HG03439 (cell line): Measurements from ENCODE around the gene SH3GL3.

Experiments used
- ATAC-seq: cut with Tn5 transposase; IDR thresholded peaks from one replicate; pipeline ENCODE4 v1.9.1; 2021; ENCODE audit warnings: mild to moderate bottlenecking, moderate library complexity; ENCODE audit not compliant: unreplicated experiment

Gene SH3GL3

GRCh38 chr15:83462026-83462425, 14.9 kb downstream of the SH3GL3 start:
- no peak for ATAC-seq

DNA sequence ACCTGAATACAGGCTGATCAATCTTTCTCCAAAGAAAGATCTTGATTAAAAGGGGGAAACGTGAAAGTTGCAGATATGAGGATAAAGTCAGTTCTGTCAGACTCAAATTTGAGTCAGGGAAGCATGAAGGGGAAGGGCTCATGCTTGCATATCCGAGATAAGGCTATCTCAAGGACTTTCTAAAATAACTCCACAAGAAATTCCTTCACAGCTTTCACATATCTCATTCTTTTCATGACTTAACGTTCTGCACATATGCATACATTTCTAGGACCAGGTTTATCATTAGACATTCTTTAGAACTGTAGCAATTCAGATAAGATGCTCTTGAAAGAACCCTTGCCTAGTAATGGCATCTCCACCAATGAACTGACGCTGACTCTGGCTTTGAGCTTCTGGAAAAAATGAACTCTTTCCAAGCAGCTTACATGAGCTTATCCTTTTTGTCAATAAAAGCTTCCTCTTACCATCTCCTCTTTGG, 15.9 kb downstream of the SH3GL3 start:
- no peak for ATAC-seq

DNA sequence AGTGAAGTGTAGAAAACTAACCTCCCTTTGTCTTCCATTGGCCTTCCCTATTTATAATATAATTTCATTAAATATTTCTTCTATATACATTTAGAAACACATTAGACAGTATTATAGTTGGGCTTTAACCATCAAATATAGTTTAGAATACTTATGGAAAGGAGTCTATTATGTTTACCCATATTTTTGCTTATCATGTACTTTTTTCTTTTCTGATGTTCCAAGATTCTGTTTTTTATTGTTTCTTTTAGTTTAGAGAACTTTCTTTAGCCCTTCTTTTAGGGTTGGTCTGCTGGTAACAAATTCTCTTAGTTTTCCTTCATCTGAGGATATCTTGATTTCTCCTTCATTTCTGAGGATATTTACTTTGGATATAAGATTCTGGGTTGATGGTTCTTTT, 23.7 kb downstream of the SH3GL3 start:
- no peak for ATAC-seq

DNA sequence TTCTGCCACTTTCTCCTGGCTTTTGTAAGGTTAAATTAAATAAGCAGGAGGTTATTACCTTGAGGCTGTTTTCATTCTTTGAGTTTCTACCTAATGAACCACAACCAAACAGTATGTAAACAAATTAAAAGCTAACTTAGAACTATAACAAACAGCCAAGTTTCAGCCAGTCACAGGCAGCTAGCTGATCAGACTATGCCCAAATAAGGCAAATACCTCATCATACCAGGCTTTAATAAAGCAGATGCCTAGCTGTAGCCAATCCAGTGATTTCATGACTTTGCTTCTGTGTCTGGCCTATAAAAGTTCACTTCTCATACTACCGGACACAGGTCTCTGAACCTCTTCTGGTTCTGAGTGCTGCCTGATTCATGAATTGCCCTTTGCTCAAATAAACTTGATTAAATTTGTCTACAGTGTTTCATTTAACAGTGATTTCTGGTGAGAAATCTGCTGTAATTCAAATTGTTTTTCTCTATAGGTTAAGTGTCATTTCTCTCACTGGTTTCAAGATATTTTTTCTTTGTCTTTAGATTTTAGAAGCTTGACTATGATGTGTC, 24.2 kb downstream of the SH3GL3 start:
- no peak for ATAC-seq

GRCh38 chr15:83472151-83472550, 25.0 kb downstream of the SH3GL3 start:
- ATAC-seq = no peak

DNA sequence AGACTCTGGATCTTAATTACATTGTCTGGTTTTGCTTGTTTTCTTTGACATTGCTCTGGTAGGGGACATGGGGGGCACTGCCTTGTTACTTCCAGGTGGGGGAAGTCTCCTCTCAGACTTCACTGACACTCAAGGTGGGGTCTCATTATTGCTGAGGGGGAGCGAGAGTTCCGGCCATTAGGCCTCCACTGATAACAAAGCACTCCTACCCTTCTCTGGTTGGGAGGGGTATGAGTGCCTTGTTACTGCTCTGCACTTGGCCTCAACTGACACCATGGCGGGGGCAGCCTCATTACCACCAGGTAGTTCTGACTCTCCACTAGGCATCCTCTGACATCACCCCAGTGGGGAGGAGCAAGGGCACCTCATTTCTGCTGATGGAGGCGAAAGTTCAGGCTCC, 25.7 kb downstream of the SH3GL3 start:
- no peak for ATAC-seq

DNA sequence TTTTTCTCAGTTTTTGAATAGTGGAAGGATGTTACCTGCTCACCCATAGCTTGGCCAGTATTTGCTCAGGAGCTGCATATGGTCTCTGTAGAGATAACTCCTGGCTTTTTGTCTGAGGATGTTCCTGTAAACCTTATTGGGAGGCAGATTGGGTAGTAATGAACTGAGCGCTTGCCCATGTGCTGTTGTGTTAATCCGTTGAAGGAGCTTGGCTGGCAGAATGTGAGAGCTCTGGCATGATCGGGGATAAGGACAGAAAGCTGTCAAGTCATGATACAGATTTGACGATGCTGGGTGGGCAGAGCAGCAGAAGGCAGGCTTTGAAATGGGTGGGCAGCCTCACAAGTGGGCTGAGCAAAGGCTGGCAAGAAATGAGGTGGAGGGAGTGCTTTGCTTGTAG, 27.4 kb downstream of the SH3GL3 start:
- no peak for ATAC-seq

DNA sequence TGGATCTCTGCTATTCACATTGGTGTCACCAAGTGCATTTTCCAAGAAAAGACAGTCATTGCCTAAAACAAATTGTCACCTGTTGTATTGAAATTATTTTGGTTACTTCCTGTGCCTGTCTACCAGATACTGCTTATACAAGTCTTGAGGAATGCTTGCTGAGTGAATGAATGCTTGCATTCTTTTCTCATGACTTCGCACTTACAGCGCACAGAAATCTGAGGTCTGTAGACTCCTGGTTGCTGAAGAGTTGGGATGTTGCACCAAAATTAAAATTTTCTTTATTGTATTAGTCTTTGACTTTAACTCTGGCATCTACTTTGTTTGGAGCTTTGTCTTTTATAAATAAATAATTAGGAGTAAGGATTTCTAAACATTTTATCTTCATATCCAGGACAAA, 28.4 kb downstream of the SH3GL3 start:
- no peak for ATAC-seq

- no peak for ATAC-seq
Observed at GRCh38 chr15:83476066-83476465, 28.9 kb downstream of the SH3GL3 start.

DNA sequence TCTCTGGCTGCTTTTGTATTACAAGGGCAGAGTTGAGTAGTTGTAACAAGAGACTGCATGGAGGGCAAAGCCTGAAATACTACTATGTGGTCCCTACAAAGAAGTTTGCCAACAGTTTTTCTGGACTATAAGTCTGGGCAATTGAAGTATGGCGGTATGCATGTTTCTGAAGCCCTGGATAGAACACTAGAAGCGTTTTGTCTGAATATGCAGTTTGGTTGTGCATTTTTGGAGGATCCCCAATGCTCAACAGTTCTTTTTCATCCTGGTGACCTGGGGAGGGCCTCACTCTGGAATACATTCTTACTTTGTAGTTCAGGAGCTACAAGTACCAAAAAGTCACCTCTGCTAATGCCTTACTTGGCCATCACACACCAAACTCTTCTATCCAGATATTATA, 29.6 kb downstream of the SH3GL3 start:
- ATAC-seq = no peak

DNA sequence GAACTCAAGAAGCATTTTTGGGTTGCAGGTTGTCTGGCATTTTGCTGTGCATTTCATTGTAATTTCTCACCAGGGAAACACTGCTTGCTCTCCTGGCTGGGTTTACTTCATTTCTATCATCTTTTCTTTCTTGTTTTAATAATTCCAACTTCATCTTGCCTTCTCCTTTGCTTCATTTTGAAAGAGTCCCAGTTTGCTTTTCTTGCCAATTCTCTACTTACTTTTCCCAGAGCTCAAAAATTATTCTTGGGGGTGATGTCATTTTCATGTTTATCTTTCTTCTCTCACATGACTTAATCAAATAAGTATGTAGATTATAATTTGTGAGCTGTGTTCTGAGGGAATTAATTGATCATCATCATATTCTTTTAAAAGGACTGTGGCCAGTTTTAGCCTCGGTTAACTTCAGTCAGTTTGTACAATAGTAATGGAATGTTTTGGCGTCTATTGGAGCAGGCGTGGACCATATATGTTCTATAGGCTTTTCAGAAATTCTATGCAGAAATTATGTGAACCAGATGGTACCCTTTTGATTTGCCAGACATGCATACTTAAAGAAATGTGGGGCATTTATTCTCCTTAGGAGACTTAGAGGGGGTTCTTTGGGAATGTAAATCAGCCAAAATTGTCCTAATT, 30.1 kb downstream of the SH3GL3 start:
- no peak for ATAC-seq

- ATAC-seq = no peak
Observed at GRCh38 chr15:83477808-83478537, 30.8 kb downstream of the SH3GL3 start.

DNA sequence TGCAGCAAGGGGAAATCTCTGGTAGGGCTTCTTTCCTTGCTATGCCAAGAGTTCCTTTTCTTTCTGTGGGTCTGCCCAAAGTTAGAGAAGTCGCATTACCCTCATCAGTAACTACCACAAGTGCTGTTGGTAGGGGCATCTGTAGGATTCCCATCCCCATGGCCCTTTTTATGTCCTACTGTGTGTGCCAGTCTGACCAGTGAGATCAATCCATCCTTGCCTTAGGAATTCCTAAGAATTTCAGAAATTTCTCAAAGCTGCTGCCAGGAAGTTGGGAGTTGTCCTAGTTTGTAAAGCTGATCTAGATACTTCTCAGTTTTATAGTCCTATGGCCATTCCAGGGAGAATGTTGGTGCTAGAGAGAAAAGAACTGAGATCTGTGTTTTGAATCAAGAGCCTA, 36.5 kb downstream of the SH3GL3 start:
- no peak for ATAC-seq

DNA sequence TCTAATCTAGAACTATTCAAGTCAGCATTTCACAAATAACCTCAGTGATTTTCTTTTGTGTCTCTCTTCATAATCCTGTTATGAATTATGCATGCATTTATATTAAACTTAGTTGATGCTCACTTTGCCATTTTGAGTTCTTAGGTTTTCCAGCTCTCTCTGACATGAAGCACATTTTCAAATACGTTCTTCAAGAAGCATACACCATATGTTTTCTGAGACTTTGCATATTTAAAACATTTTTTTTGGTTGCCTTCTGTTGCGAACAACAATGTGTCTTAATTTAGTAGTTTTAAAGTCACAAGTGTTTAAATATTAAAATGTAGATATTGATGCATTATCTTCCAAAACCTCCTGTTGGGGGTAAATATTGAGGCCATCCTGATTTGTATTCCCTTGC, 37.5 kb downstream of the SH3GL3 start:
- ATAC-seq = no peak

DNA sequence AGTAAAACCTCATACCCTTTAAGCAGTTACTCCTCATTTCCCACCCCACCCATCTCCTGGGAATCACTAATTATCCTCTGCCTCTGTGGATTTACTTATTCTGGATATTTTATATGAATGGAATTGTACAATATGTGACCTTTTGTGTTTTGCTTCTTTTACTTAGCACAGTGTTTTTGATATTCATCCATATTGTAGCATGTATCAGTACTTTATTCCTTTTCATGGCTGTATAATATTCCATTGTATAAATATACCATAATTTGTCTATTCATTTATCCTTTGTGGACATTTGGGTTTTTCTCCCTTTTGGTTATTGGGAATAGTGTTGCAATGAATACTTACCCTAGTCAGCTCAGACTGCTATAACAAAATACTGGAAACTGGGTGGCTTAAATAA, 39.2 kb downstream of the SH3GL3 start:
- no peak for ATAC-seq

DNA sequence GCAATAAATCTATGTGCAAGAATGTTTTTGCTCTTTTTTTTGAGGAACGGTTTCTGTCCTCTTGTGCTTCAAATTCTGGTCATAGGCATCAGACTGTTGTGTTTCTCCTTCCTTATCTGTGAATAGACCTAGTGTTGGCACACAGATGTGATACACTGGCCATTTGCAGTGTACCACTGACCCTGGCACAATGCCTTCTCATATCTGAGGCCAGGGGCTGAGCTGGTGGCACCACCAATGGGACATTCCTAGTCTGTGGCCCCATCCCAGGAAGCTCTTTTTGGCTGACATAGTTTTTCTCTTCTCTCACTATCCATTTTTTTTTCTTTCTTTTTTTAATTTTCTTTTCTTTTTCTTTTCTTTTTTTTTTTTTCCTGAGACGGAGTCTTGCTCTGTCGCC, 40.4 kb downstream of the SH3GL3 start:
- no peak for ATAC-seq

GRCh38 chr15:83489690-83490089, 42.5 kb downstream of the SH3GL3 start:
- no peak for ATAC-seq

- ATAC-seq = no peak
Observed at GRCh38 chr15:83491486-83491885, 44.3 kb downstream of the SH3GL3 start.

DNA sequence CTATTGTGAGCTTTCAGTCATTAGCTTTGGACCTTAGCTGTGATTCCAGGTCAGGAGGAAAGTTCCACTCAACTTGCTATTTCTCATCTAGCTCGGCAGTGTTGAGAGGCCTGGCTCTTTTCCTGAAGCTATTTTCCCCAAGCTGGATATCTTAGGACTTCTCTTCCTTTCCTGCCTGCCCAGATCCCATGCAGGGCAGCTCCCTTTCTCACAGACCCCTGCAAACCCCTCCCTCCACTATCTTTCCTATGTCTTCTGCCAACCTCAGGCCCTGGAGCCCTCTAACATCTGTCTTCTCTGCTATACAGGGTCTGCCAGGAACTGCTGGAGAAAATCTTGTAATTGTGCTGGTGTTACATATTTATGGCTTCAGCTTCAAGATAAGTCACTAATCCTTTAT, 49.6 kb downstream of the SH3GL3 start:
- ATAC-seq = no peak

DNA sequence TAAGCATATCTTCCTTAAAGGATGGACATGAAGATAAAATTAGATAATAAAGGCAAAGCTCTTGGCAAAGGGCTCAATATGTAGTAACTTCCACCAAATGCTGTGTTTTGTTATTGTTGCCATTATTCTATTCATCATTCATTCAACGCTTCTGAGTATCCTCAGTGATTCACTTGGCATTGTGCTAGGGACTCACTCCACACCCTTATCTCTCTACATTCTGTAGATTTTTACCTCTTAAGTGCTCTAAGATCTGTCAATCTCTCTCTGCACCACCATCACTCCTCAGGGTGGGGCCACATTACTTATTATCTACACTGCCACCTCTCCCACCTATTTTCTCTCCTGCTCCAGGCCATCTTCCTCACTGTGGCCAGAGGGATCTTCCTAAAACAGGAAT, 51.2 kb downstream of the SH3GL3 start:
- no peak for ATAC-seq

GRCh38 chr15:83498801-83499200, 51.7 kb downstream of the SH3GL3 start:
- no peak for ATAC-seq

GRCh38 chr15:83499476-83499875, 52.3 kb downstream of the SH3GL3 start:
- no peak for ATAC-seq
